Measurements from ENCODE around the gene AP1S1. TPM values are rescaled to one million over a fixed set of nuclear protein-coding genes. Genes with fewer than 3 reads are reported as not detected.

Gene AP1S1
- total and polyA plus RNA-seq, 2 of the 13 experiments (the other 11 are each of a cell fraction or from before 2014, with no cell fraction given), result 57.5 to 68.1 TPM

- TF ChIP-seq ZNF142 (CRISPR knock-in tag; IDR thresholded peaks at IDR 0.05) (no peak), JARID2 (CRISPR knock-in tag; IDR thresholded peaks at IDR 0.05; ENCODE audit: insufficient replicate concordance) (peak; percentile 1)
Observed at GRCh38 chr7:101165958-101166647, 11.8 kb downstream of the AP1S1 start (continued).

GRCh38 chr7:101166648-101166908 lies 12.3 kb downstream of the AP1S1 start:
- FAIRE-seq (no peak), DNase-seq (ENCODE audit: low spot score) (no peak), ATAC-seq (no peak)
- Histone ChIP-seq H3K4me1 (ENCODE audit: insufficient read depth, low read length) (peaks cover 44% of the 10 kb centered on the region), H3K4me3 (replicated peaks in 1 of 3; ENCODE audit: insufficient read depth in 1 of 3, low read depth in 2 of 3, low read length in 3 of 3) (no peak overlapping the region), H3K9ac (ENCODE audit: insufficient read depth, low read depth, low read length) (no peak overlapping the region), H3K36me3 (replicated peaks in 1 of 2; ENCODE audit: control insufficient read depth in 1 of 2, insufficient read depth in 2 of 2, low read length in 2 of 2) (no peaks in the 10 kb centered on the region), H2AFZ (ENCODE audit: low read length) (no peak overlapping the region), H3K79me2 (ENCODE audit: insufficient read depth, low read length) (no peaks in the 10 kb centered on the region), H3K4me2 (ENCODE audit: low read depth, low read length) (no peak overlapping the region), H4K20me1 (ENCODE audit: insufficient read depth, low read length) (peaks cover 9% of the 10 kb centered on the region; the same call in 1 of the 2 replicates), H3K27me3 (ENCODE audit: control insufficient read depth in 1 of 2, insufficient read depth in 2 of 2, low read length in 2 of 2) (peaks cover 5 to 63% of the 10 kb centered on the region in 2 experiments; a peak in 4 of 5 replicates), H3K27ac (ENCODE audit: extremely low read length, insufficient read depth, low read length) (no peak overlapping the region), H3K9me3 (ENCODE audit: low read length) (no peaks in the 10 kb centered on the region)
- no TSS peak for BruUV-seq (replicated peaks)
- intact Hi-C loops (cut with micrococcal nuclease; ENCODE audit: unreplicated experiment), result no loop called here
- in situ Hi-C loops (cut with HindIII; ENCODE audit: extremely low pct_ligation_motif_present, low pct_unique_long_range_greater_than_20kb), result no loop called here
- 15% methylated on average over 11 of the region's 11 CpGs for WGBS (ENCODE audit: low lambda C conversion rate)
- ChIA-PET CTCF (ENCODE audit: low intra/inter-chr PET ratio, low total read pairs) (no interaction called here), POLR2A (interaction anchor here (1.1 kb wide), 1 partner anchor 16 kb away, joined by 4 read pairs; no protein-coding TSS in a partner anchor)
- TF ChIP-seq ARNT2 (CRISPR knock-in tag; IDR thresholded peaks at IDR 0.05; ENCODE audit: low read depth) (no peak), ZNF17 (CRISPR knock-in tag; IDR thresholded peaks at IDR 0.05) (no peak), ATF5 (CRISPR knock-in tag; IDR thresholded peaks at IDR 0.05; ENCODE audit: low read depth) (no peak), ELK4 (CRISPR knock-in tag; IDR thresholded peaks at IDR 0.05; ENCODE audit: borderline replicate concordance) (no peak), ZNF574 (CRISPR knock-in tag; IDR thresholded peaks at IDR 0.05) (no peak), KLF9 (CRISPR knock-in tag; IDR thresholded peaks at IDR 0.05; ENCODE audit: low read depth) (no peak), MIER3 (CRISPR knock-in tag; IDR thresholded peaks at IDR 0.05; ENCODE audit: borderline replicate concordance) (no peak), ZNF678 (CRISPR knock-in tag; IDR thresholded peaks at IDR 0.05) (no peak), PLSCR1 (CRISPR knock-in tag; IDR thresholded peaks at IDR 0.05; ENCODE audit: borderline replicate concordance) (no peak)

Measured in HepG2 (cell line).